IMR-90 (cell line): ENCODE measurements around the gene ACOX3. TPM values are rescaled to one million over a fixed set of nuclear protein-coding genes. Genes with fewer than 3 reads are reported as not detected.

Experiments
- ATAC-seq: fragments of 200-7000 bp; cut with Tn5 transposase; 2 replicates; pipeline ENCODE4 v1.9.1; 2020; ENCODE audit warnings: low read depth, mild to moderate bottlenecking, moderate library complexity
- BruUV-seq: library from RNA; stranded (reverse); fragments of 400-500 nt; replicated peaks from 2 replicates; lab custom pipeline; 2021; lab: Mats Ljungman, UMichigan
- CTCF ChIA-PET: fragments of 300-600 bp; formaldehyde crosslinking; extraction: SDS; loops from one replicate; lab custom pipeline; 2021; ENCODE audit warnings: antibody characterized with exemption; lab: Yijun Ruan, JAX
- POLR2A ChIA-PET: fragments of 300-600 bp; sonication (Branson Sonifier 250); formaldehyde crosslinking; loops from one replicate; lab custom pipeline; 2022; ENCODE audit warnings: antibody characterized with exemption; ENCODE audit not compliant: unreplicated experiment; lab: Charles Lee
- DNase-seq: peaks from one replicate; pipeline ENCODE4 v3.0.0; 2013
- H2AFZ ChIP-seq: replicated peaks from 2 replicates; pipeline ENCODE3; 2013; ENCODE audit warnings: low read length, mild to moderate bottlenecking; ENCODE audit not compliant: poor library complexity
- H2AK5ac ChIP-seq: 2 replicates; pipeline ENCODE4 v1.6.1; 2013; ENCODE audit warnings: low read depth, low read length, inconsistent platforms
- H2AK9ac ChIP-seq: replicated peaks from 2 replicates; pipeline ENCODE3; 2013; ENCODE audit warnings: mild to moderate bottlenecking, low read depth, low read length, moderate library complexity; ENCODE audit not compliant: poor library complexity
- H2BK120ac ChIP-seq: 2 replicates; pipeline ENCODE4 v1.6.1; 2013; ENCODE audit warnings: low read depth, low read length, inconsistent platforms
- H2BK15ac ChIP-seq: 3 replicates; pipeline ENCODE4 v1.6.1; 2013; ENCODE audit warnings: low read depth, low read length, inconsistent platforms
- H2BK20ac ChIP-seq: 2 replicates; pipeline ENCODE4 v1.6.1; 2013; ENCODE audit warnings: low read depth, mild to moderate bottlenecking, inconsistent platforms, low read length, moderate library complexity
- H2BK5ac ChIP-seq: 2 replicates; pipeline ENCODE4 v1.6.1; 2013; ENCODE audit warnings: mild to moderate bottlenecking, low read depth, low read length, inconsistent platforms; ENCODE audit not compliant: poor library complexity, severe bottlenecking
- H3K14ac ChIP-seq: replicated peaks from 2 replicates; pipeline ENCODE4 v1.6.1; 2013; ENCODE audit warnings: low read depth, low read length, inconsistent platforms
- H3K18ac ChIP-seq: 2 replicates; pipeline ENCODE4 v1.6.1; 2013; ENCODE audit warnings: low read depth, low read length, control low read depth
- H3K23ac ChIP-seq: 2 replicates; pipeline ENCODE4 v1.6.1; 2013; ENCODE audit warnings: low read depth, low read length, inconsistent platforms
- H3K27ac ChIP-seq: 2 replicates; pipeline ENCODE4 v1.5.1; 2013; ENCODE audit warnings: mild to moderate bottlenecking, control low read depth, low read length; ENCODE audit not compliant: insufficient read depth
- H3K27me3 ChIP-seq: 2 replicates; pipeline ENCODE4 v1.6.1; 2013; ENCODE audit warnings: low read length; ENCODE audit not compliant: control insufficient read depth, insufficient read depth
- H3K36me3 ChIP-seq: 2 replicates; pipeline ENCODE4 v1.6.1; 2013; ENCODE audit warnings: low read length, mixed read lengths; ENCODE audit not compliant: control insufficient read depth, insufficient read depth
- H3K4ac ChIP-seq: 2 replicates; pipeline ENCODE4 v1.6.1; 2013; ENCODE audit warnings: low read depth, low read length, inconsistent platforms
- H3K4me1 ChIP-seq: 2 replicates; pipeline ENCODE4 v1.6.1; 2013; ENCODE audit warnings: low read length, mixed read lengths; ENCODE audit not compliant: control insufficient read depth, insufficient read depth
- H3K4me2 ChIP-seq: 2 replicates; pipeline ENCODE4 v1.6.1; 2013; ENCODE audit warnings: low read depth, mild to moderate bottlenecking, control low read depth, low read length, moderate library complexity
- H3K4me3 ChIP-seq: 2 replicates; pipeline ENCODE4 v1.5.1; 2013; ENCODE audit warnings: low read depth, mild to moderate bottlenecking, control low read depth, low read length, moderate library complexity; ENCODE audit not compliant: insufficient read depth
- H3K56ac ChIP-seq: 2 replicates; pipeline ENCODE4 v1.6.1; 2013; ENCODE audit warnings: low read length, inconsistent platforms; ENCODE audit not compliant: insufficient read depth; ENCODE audit errors: extremely low read depth
- H3K79me1 ChIP-seq, 2 experiments: 2 replicates each; pipeline ENCODE4 v1.6.1; 2013; ENCODE audit warnings: low read length in 2 of 2, inconsistent platforms in 1 of 2, low read depth in 1 of 2
- H3K9ac ChIP-seq: 2 replicates; pipeline ENCODE4 v1.6.1; 2013; ENCODE audit warnings: low read depth, low read length, control low read depth
- H3K9me1 ChIP-seq: 2 replicates; pipeline ENCODE4 v1.6.1; 2013; ENCODE audit warnings: low read length, inconsistent platforms; ENCODE audit not compliant: insufficient read depth
- H3K9me3 ChIP-seq: 2 replicates; pipeline ENCODE4 v1.6.1; 2013; ENCODE audit warnings: low read length; ENCODE audit not compliant: control insufficient read depth, insufficient read depth
- H4K20me1 ChIP-seq: 2 replicates; pipeline ENCODE4 v1.6.1; 2013; ENCODE audit warnings: low read length, inconsistent platforms; ENCODE audit not compliant: insufficient read depth
- H4K5ac ChIP-seq: 2 replicates; pipeline ENCODE4 v1.6.1; 2013; ENCODE audit warnings: mild to moderate bottlenecking, low read depth, low read length, control low read depth
- H4K8ac ChIP-seq, 2 experiments: 2 replicates each; pipeline ENCODE4 v1.6.1; 2013; ENCODE audit warnings: low read depth in 2 of 2, low read length in 2 of 2, control low read depth in 1 of 2, inconsistent platforms in 1 of 2
- H4K91ac ChIP-seq: 2 replicates; pipeline ENCODE4 v1.6.1; 2013; ENCODE audit warnings: low read depth, low read length, inconsistent platforms; ENCODE audit not compliant: insufficient read depth
- BHLHE40 ChIP-seq: fragments of 150-350 bp; IDR thresholded peaks from 2 replicates; pipeline ENCODE4 v1.6.1; 2016; ENCODE audit warnings: mild to moderate bottlenecking, low read depth, low read length
- CHD1 ChIP-seq: IDR thresholded peaks from 2 replicates; pipeline ENCODE4 v1.6.1; 2012; ENCODE audit warnings: low read depth, low read length, improper control_type of control experiment
- CTCF ChIP-seq: conservative IDR thresholded peaks from 2 replicates; pipeline ENCODE4 v1.5.1; 2012; ENCODE audit warnings: mild to moderate bottlenecking, low read depth, low read length, improper control_type of control experiment
- ELK1 ChIP-seq: fragments of 150-350 bp; IDR thresholded peaks from 2 replicates; pipeline ENCODE4 v1.6.1; 2016; ENCODE audit warnings: low read depth, mild to moderate bottlenecking, low read length, moderate library complexity, borderline replicate concordance
- FOS ChIP-seq: fragments of 150-350 bp; IDR thresholded peaks from 2 replicates; pipeline ENCODE4 v1.6.1; 2016; ENCODE audit warnings: low read depth, low read length
- MAFK ChIP-seq: IDR thresholded peaks from 2 replicates; pipeline ENCODE4 v1.6.1; 2012; ENCODE audit warnings: low read depth, low read length, improper control_type of control experiment
- MAZ ChIP-seq: IDR thresholded peaks from 2 replicates; pipeline ENCODE4 v1.6.1; 2012; ENCODE audit warnings: low read depth, mild to moderate bottlenecking, low read length, improper control_type of control experiment, moderate library complexity, borderline replicate concordance
- POLR2A ChIP-seq: IDR thresholded peaks from 2 replicates; pipeline ENCODE4 v1.6.1; 2012; ENCODE audit warnings: mild to moderate bottlenecking, low read depth, low read length
- RAD21 ChIP-seq: IDR thresholded peaks from 2 replicates; pipeline ENCODE4 v1.6.1; 2012; ENCODE audit warnings: low read length, improper control_type of control experiment
- RCOR1 ChIP-seq: IDR thresholded peaks from 2 replicates; pipeline ENCODE4 v1.6.1; 2012; ENCODE audit warnings: mild to moderate bottlenecking, low read length, improper control_type of control experiment; ENCODE audit not compliant: insufficient replicate concordance
- WGBS, 2 experiments: methylation state at CpG; one replicate each; pipeline versions ENCODE4 v1.1.5 to v1.1.7; 2013; ENCODE audit warnings: missing lambda C conversion rate in 2 of 2; ENCODE audit not compliant: insufficient read length in 1 of 2; ENCODE audit errors: extremely low coverage in 2 of 2; 5-methylcytosine and 5-hydroxymethylcytosine counted together
- dilution Hi-C: fragments of 300-500 bp; cut with HindIII; formaldehyde crosslinking; loops from one replicate; pipeline ENCODE4 v1.14.3; 2018; ENCODE audit warnings: low sequenced_read_pairs; ENCODE audit not compliant: unreplicated experiment
- in situ Hi-C: fragments of 300-500 bp; cut with MboI; formaldehyde crosslinking; loops from 3 replicates; pipeline ENCODE4 v1.14.3; 2019; ENCODE audit warnings: low sequenced_read_pairs, inconsistent platforms, mixed read lengths
- intact Hi-C: fragments of 100-400 bp; cut with micrococcal nuclease; formaldehyde crosslinking; loops from 2 replicates; pipeline ENCODE4 v1.10.0; 2022
- polyA plus RNA-seq, 3 experiments: library from polyadenylated mRNA; depleted of rRNA; stranded (reverse); fragments of >200 nt; gene quantifications; 2 replicates each; pipeline ENCODE4 v1.2.3, GENCODE V29; 2012; ENCODE audit warnings: low replicate concordance in 1 of 3
- total RNA-seq: library from RNA; depleted of rRNA; stranded (reverse); fragments of >200 nt; gene quantifications from 2 replicates; pipeline ENCODE4 v1.2.3, GENCODE V29; 2012

ACOX3 gene
- total and polyA plus RNA-seq, 2 of the 4 experiments (the other 2 are of a cell fraction), result 15.2 to 25.8 TPM

- TF ChIP-seq CTCF, result no peak
Measured at GRCh38 chr4:8472689-8473197, 32.2 kb upstream of the ACOX3 start (continued).

GRCh38 chr4:8472158-8472688, 31.7 kb upstream of the ACOX3 start:
- Histone ChIP-seq H3K56ac (no peak overlapping the region), H3K27ac (peak overlapping the region; percentile 95), H3K9me1 (peaks cover 15% of the 10 kb centered on the region), H4K8ac (peak overlapping the region; percentile 19 to 65; a peak in 3 of 4 replicates), H4K20me1 (peaks cover 31% of the 10 kb centered on the region), H3K23ac (peak overlapping the region; percentile 18; the same call in 1 of the 2 replicates), H2BK20ac (peak overlapping the region; percentile 30; the same call in 1 of the 2 replicates), H2AK9ac (peak overlapping the region; percentile 37), H2BK15ac (peak overlapping the region; percentile 54; the same call in 1 of the 3 replicates), H4K5ac (peak overlapping the region; percentile 62), H3K4me3 (no peak overlapping the region), H2AK5ac (peak overlapping the region; percentile 96), H3K4ac (peak overlapping the region; percentile 76), H3K18ac (peak overlapping the region; percentile 92), H2AFZ (peak overlapping the region; percentile 5), H3K27me3 (no peaks in the 10 kb centered on the region), H3K4me2 (peak overlapping the region; percentile 14), H3K79me1 (peaks cover 0 to 12% of the 10 kb centered on the region in 2 experiments; a peak in 1 of 4 replicates), H3K9ac (peak overlapping the region; percentile 66), H2BK120ac (peak overlapping the region; percentile 59), H3K4me1 (peaks cover 25% of the 10 kb centered on the region), H3K36me3 (peaks cover 27% of the 10 kb centered on the region), H3K9me3 (no peaks in the 10 kb centered on the region), H4K91ac (peak overlapping the region; percentile 80), H2BK5ac (peak overlapping the region; percentile 82), H3K14ac (peak overlapping the region; percentile 35)
- CTCF ChIA-PET, result interaction anchor here (0.6 to 1.6 kb wide), 8 partner anchors 34 to 126 kb away, joined by 3 to 4 read pairs (median 3); no protein-coding TSS in a partner anchor
- BruUV-seq, result no TSS peak
- POLR2A ChIA-PET, result no interaction called here
- in situ Hi-C loops (no loop called here), dilution Hi-C loops (no loop called here), intact Hi-C loops (loop anchor here (1.0 to 2.0 kb wide), 3 partner anchors 35 to 122 kb away; no protein-coding TSS in a partner anchor)
- 100% methylated on average over 2 of the region's 8 CpGs; no CpG with 5 or more reads in 1 of the 2 experiments for WGBS, 2 experiments
- DNase-seq (no peak), ATAC-seq (no peak)
- TF ChIP-seq POLR2A (no peak), CTCF (no peak), RCOR1 (no peak), FOS (no peak), BHLHE40 (no peak), ELK1 (no peak), MAZ (no peak), RAD21 (no peak), MAFK (no peak), CHD1 (no peak)
